HepG2 (cell line): Measurements from ENCODE around the gene OSBPL10. TPM values are rescaled to one million over a fixed set of nuclear protein-coding genes. Genes with fewer than 3 reads are reported as not detected.

Experiments used
- ATAC-seq: fragments of 200-7000 bp; cut with Tn5 transposase; 3 replicates; pipeline ENCODE4 v1.9.1; 2020; ENCODE audit warnings: mild to moderate bottlenecking, moderate library complexity
- BruUV-seq: library from RNA; stranded (reverse); fragments of 400-500 nt; replicated peaks from 2 replicates; lab custom pipeline; 2021; lab: Mats Ljungman, UMichigan
- CTCF ChIA-PET: fragments of 300-600 bp; formaldehyde crosslinking; extraction: SDS; loops from one replicate; lab custom pipeline; 2021; ENCODE audit warnings: low total read pairs, inconsistent platforms, low intra/inter-chr PET ratio; lab: Yijun Ruan, JAX
- POLR2A ChIA-PET: fragments of 350-600 bp; sonication (Branson Sonifier 250); formaldehyde crosslinking; loops from one replicate; lab custom pipeline; 2020; ENCODE audit warnings: antibody characterized with exemption, inconsistent platforms; lab: Yijun Ruan, JAX
- DNase-seq: peaks from one replicate; pipeline ENCODE4 v3.0.0-alpha.2; 2015; ENCODE audit warnings: low spot score
- FAIRE-seq: peaks from 3 replicates; lab custom pipeline; 2011; peaks lifted over from hg19 to GRCh38; lab: Jason Lieb, UNC
- H2AFZ ChIP-seq: one replicate; pipeline ENCODE4 v1.6.1; 2011; ENCODE audit warnings: low read length, inconsistent platforms
- H3K27ac ChIP-seq: fragments of 300-600 bp; 3 replicates; pipeline ENCODE4 v1.8.0; 2011; ENCODE audit warnings: mixed run types, mild to moderate bottlenecking, mixed read lengths, low read length, inconsistent platforms; ENCODE audit not compliant: insufficient read depth; ENCODE audit errors: extremely low read length
- H3K27me3 ChIP-seq, 2 experiments: fragments of 200-600 bp in 1 of 2; 2 replicates in 1 of 2; 3 replicates in 1 of 2; pipeline versions ENCODE4 v1.6.0 to v1.8.0; 2011; ENCODE audit warnings: low read length in 2 of 2, mild to moderate bottlenecking in 2 of 2, moderate library complexity in 2 of 2, inconsistent platforms in 1 of 2; ENCODE audit not compliant: insufficient read depth in 2 of 2, control insufficient read depth in 1 of 2
- H3K36me3 ChIP-seq, 2 experiments: fragments of 200-600 bp in 1 of 2; replicated peaks in 1 of 2; 2 replicates in 1 of 2; 3 replicates in 1 of 2; pipeline versions ENCODE4 v1.5.1 to v1.8.0; 2011; ENCODE audit warnings: low read length in 2 of 2, inconsistent platforms in 1 of 2; ENCODE audit not compliant: insufficient read depth in 2 of 2, control insufficient read depth in 1 of 2
- H3K4me1 ChIP-seq: 2 replicates; pipeline ENCODE4 v1.5.1; 2012; ENCODE audit warnings: low read length, inconsistent platforms; ENCODE audit not compliant: insufficient read depth
- H3K4me2 ChIP-seq: 2 replicates; pipeline ENCODE4 v1.6.0; 2011; ENCODE audit warnings: low read depth, low read length, inconsistent platforms
- H3K4me3 ChIP-seq, 3 experiments: fragments of 200-600 bp in 1 of 3; sonication (generic), shearing (Covaris generic) in 1 of 3; replicated peaks in 1 of 3; 2 replicates each; pipeline ENCODE4 v1.5.1; 2011 to 2016; ENCODE audit warnings: low read length in 3 of 3, inconsistent platforms in 2 of 3, low read depth in 2 of 3, mild to moderate bottlenecking in 2 of 3, control low read depth in 1 of 3, mixed read lengths in 1 of 3; ENCODE audit not compliant: insufficient read depth in 1 of 3
- H3K79me2 ChIP-seq: one replicate; pipeline ENCODE4 v1.6.1; 2011; ENCODE audit warnings: low read length, inconsistent platforms; ENCODE audit not compliant: insufficient read depth
- H3K9ac ChIP-seq: 2 replicates; pipeline ENCODE4 v1.6.0; 2011; ENCODE audit warnings: mild to moderate bottlenecking, low read depth, low read length, inconsistent platforms; ENCODE audit not compliant: insufficient read depth
- H3K9me3 ChIP-seq: 2 replicates; pipeline ENCODE4 v1.5.1; 2012; ENCODE audit warnings: mild to moderate bottlenecking, low read length
- H4K20me1 ChIP-seq: 2 replicates; pipeline ENCODE4 v1.6.0; 2011; ENCODE audit warnings: inconsistent platforms, mild to moderate bottlenecking, low read length, moderate library complexity; ENCODE audit not compliant: insufficient read depth
- NFKBIZ ChIP-seq: IDR thresholded peaks from 2 replicates; pipeline ENCODE4 v1.6.1; 2018; ENCODE audit warnings: missing genetic modification reagents, missing compliant biosample characterization
- STAG1 ChIP-seq: sonication (generic); formaldehyde crosslinking; IDR thresholded peaks from 2 replicates; pipeline ENCODE4 v1.4.0; 2020; ENCODE audit warnings: missing genetic modification reagents
- ZNF432 ChIP-seq: sonication (generic); formaldehyde crosslinking; IDR thresholded peaks from 2 replicates; pipeline ENCODE4 v1.5.0; 2020; ENCODE audit warnings: missing genetic modification reagents, mild to moderate bottlenecking, borderline replicate concordance
- WGBS: methylation state at CpG from one replicate; pipeline ENCODE4 v1.1.6; 2017; ENCODE audit warnings: low lambda C conversion rate; 5-methylcytosine and 5-hydroxymethylcytosine counted together
- in situ Hi-C: cut with HindIII; loops from 2 replicates; pipeline ENCODE4 v1.10.0; 2017; ENCODE audit warnings: low pct_unique_long_range_greater_than_20kb; ENCODE audit not compliant: extremely low pct_ligation_motif_present
- intact Hi-C: fragments of 100-400 bp; cut with micrococcal nuclease; formaldehyde crosslinking; loops from one replicate; pipeline ENCODE4 v1.10.0; 2022; ENCODE audit not compliant: unreplicated experiment
- polyA plus RNA-seq, 8 experiments: library from polyadenylated mRNA; depleted of rRNA in 3 of 8; stranded (reverse) in 7 of 8; unstranded in 1 of 8; fragments of >200 nt; fragmentation: Illumina TruSeq in 4 of 8; extraction: Trizol in 4 of 8; gene quantifications; 2 replicates each; pipeline versions ENCODE4 v1.2.1 to v1.2.3, GENCODE V29; 2011 to 2016; ENCODE audit warnings: low read depth in 4 of 8, missing spikeins in 1 of 8, mixed read lengths in 1 of 8; ENCODE audit not compliant: insufficient read depth in 1 of 8
- total RNA-seq, 5 experiments: library from RNA; depleted of rRNA; stranded (reverse); fragments of >200 nt; fragmentation: Illumina TruSeq; extraction: Trizol; gene quantifications; 2 replicates each; pipeline ENCODE4 v1.2.3, GENCODE V29; 2016; ENCODE audit warnings: low read depth in 1 of 5
- TF ChIP-seq, protein P1 (sequence below): sonication (generic); formaldehyde crosslinking; IDR thresholded peaks from 2 replicates; pipeline ENCODE4 v1.5.0; 2020; ENCODE audit warnings: missing genetic modification reagents
- TF ChIP-seq, protein P2 (sequence below): sonication (generic); formaldehyde crosslinking; IDR thresholded peaks from 2 replicates; pipeline ENCODE4 v1.4.0; 2020; ENCODE audit warnings: missing genetic modification reagents
- TF ChIP-seq, protein P3 (sequence below): sonication (generic); formaldehyde crosslinking; IDR thresholded peaks from 2 replicates; pipeline ENCODE4 v1.5.0; 2020; ENCODE audit warnings: mild to moderate bottlenecking, missing genetic modification reagents, moderate library complexity

OSBPL10 gene
- total and polyA plus RNA-seq, 2 of the 13 experiments (the other 11 are each of a cell fraction or from before 2014, with no cell fraction given), result 10.3 to 28.6 TPM

DNA sequence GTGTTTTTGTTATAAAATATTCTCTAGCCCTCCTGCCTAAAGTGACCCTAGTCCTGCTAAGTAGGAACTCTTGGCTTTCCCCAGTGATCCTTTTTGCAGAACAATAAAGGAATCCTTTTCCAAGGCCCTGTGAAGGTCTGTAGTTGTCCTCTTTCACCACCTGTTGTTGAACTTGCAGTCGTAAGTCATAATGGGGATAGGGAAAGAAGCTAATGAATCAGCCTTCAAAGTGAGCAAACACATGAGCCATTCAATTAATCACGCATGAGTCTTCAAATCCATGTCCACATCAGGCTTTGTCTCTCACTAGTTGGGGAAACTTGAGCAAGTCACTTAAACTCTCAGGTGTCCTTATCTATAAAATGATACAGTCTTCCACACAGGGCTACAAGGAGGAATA lies 28.0 kb upstream of the OSBPL10 start (continued):
- TF ChIP-seq, protein P1, sequence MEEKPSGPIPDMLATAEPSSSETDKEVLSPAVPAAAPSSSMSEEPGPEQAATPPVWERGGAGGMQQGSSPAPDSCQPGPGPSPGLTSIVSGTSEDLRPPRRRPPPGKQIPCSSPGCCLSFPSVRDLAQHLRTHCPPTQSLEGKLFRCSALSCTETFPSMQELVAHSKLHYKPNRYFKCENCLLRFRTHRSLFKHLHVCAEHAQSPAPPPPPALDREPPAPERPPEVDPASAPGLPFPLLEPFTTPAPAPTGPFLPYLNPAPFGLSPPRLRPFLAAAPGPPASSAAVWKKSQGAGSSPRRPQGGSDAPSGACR (CRISPR knock-in tag), result no peak
- TF ChIP-seq, protein P2, sequence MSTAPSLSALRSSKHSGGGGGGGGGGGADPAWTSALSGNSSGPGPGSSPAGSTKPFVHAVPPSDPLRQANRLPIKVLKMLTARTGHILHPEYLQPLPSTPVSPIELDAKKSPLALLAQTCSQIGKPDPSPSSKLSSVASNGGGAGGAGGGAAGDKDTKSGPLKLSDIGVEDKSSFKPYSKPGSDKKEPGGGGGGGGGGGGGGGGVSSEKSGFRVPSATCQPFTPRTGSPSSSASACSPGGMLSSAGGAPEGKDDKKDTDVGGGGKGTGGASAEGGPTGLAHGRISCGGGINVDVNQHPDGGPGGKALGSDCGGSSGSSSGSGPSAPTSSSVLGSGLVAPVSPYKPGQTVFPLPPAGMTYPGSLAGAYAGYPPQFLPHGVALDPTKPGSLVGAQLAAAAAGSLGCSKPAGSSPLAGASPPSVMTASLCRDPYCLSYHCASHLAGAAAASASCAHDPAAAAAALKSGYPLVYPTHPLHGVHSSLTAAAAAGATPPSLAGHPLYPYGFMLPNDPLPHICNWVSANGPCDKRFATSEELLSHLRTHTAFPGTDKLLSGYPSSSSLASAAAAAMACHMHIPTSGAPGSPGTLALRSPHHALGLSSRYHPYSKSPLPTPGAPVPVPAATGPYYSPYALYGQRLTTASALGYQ, result no peak

DNA sequence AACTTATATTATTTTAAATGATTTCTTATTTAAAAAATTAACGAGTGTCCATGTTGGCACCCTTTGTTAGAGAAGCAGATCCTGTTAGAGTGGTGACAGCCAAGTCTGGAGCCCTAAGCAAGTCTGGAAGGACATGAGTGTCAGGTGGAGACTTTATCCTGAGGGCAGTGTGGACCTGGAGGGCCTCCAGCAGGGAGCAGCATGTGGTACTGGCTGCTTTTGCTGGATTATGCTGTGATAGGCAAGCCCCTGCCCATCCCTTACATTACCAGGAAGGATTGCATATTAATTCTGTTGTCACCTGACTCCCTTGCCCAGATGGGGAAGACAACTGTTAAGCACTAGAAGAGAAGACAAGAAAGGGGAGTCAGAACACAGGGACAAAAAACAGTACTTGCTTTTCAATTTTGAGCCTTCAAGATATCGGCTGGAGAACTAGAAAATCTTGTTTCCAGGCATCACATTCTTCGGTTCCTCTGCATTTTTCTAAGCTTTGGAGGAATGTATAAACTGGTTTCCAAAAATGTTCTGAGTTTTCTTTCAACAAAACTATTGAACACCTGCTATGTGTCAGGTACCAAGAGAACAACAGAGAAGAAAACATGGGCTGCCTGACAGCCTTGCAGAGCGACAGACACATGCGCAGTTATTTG lies 23.2 kb upstream of the OSBPL10 start:
- DNase-seq (no peak), ATAC-seq (peak; percentile 72)
- in situ Hi-C loops, result no loop called here

More for the DNA sequence above, 23.2 kb upstream of the OSBPL10 start:
- Histone ChIP-seq H2AFZ (no peak overlapping the region), H3K27me3 (no peaks in the 10 kb centered on the region), H4K20me1 (no peaks in the 10 kb centered on the region), H3K4me3 (no peak overlapping the region), H3K36me3 (no peaks in the 10 kb centered on the region), H3K79me2 (no peaks in the 10 kb centered on the region), H3K9ac (no peak overlapping the region), H3K4me2 (no peak overlapping the region), H3K9me3 (no peaks in the 10 kb centered on the region), H3K27ac (no peak overlapping the region), H3K4me1 (peaks cover 20% of the 10 kb centered on the region)
- TF ChIP-seq, protein P3, sequence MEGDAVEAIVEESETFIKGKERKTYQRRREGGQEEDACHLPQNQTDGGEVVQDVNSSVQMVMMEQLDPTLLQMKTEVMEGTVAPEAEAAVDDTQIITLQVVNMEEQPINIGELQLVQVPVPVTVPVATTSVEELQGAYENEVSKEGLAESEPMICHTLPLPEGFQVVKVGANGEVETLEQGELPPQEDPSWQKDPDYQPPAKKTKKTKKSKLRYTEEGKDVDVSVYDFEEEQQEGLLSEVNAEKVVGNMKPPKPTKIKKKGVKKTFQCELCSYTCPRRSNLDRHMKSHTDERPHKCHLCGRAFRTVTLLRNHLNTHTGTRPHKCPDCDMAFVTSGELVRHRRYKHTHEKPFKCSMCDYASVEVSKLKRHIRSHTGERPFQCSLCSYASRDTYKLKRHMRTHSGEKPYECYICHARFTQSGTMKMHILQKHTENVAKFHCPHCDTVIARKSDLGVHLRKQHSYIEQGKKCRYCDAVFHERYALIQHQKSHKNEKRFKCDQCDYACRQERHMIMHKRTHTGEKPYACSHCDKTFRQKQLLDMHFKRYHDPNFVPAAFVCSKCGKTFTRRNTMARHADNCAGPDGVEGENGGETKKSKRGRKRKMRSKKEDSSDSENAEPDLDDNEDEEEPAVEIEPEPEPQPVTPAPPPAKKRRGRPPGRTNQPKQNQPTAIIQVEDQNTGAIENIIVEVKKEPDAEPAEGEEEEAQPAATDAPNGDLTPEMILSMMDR, result peak; percentile 16; the same call in 1 of the 2 replicates
- TF ChIP-seq NFKBIZ (CRISPR knock-in tag) (no peak), STAG1 (CRISPR knock-in tag) (0 out of 2 replicates have a peak, but pooled peaks have one; percentile 6), ZNF432 (CRISPR knock-in tag) (no peak)
- no peak for FAIRE-seq
- ChIA-PET CTCF (no interaction called here), POLR2A (no interaction called here)
- 72% methylated on average over 5 of the region's 5 CpGs for WGBS
- BruUV-seq, result no TSS peak
- intact Hi-C loops, result no loop called here
